Adrenal gland (tissue), 12 donors: ENCODE results near the gene DNAH6. TPM values are rescaled to one million over a fixed set of nuclear protein-coding genes. Genes with fewer than 3 reads are reported as not detected.

ENCODE experiments used
- DNase-seq, 7 donors: peaks; one replicate each; pipeline ENCODE4 v3.0.0-alpha.2; 2019 to 2020
- H3K27ac ChIP-seq, 5 donors: fragments of 200-600 bp; sonication (generic) in 4 of 5; 1 replicate in 3 of 5; 2 replicates in 2 of 5; pipeline versions ENCODE4 v1.5.1 to v1.8.0; 2016 to 2020; ENCODE audit warnings: mild to moderate bottlenecking in 1 of 5
- H3K27me3 ChIP-seq: fragments of 200-600 bp; 2 replicates; pipeline ENCODE4 v1.8.0; 2021
- H3K36me3 ChIP-seq, 2 donors: fragments of 200-600 bp; replicated peaks in 1 of 2; 1 replicate in 1 of 2; 2 replicates in 1 of 2; pipeline versions ENCODE4 v1.5.1 to v1.8.0; 2018 to 2022
- H3K4me1 ChIP-seq, 2 donors: fragments of 200-600 bp; replicated peaks in 1 of 2; 1 replicate in 1 of 2; 2 replicates in 1 of 2; pipeline versions ENCODE4 v1.5.1 to v1.8.0; 2018 to 2021
- H3K4me3 ChIP-seq, 4 donors: fragments of 200-600 bp; sonication (generic) in 3 of 4; one replicate each; pipeline ENCODE4 v1.5.1; 2016 to 2018
- H3K9me3 ChIP-seq, 3 donors: fragments of 200-600 bp; sonication (generic) in 1 of 3; replicated peaks in 1 of 3; 1 replicate in 2 of 3; 2 replicates in 1 of 3; pipeline versions ENCODE4 v1.5.1 to v1.8.0; 2016 to 2021
- POLR2A ChIP-seq, 2 donors: fragments of 450-650 bp; IDR thresholded peaks; one replicate each; pipeline ENCODE4 v1.6.1; 2017; ENCODE audit warnings: antibody characterized with exemption in 2 of 2, mild to moderate bottlenecking in 2 of 2, moderate library complexity in 1 of 2
- WGBS, 4 donors: extraction: QIAGEN DNeasy Blood & Tissue Kit in 2 of 4; methylation state at CpG; one replicate each; pipeline versions ENCODE4 v1.1.5 to v1.1.7; 2013 to 2017; 5-methylcytosine and 5-hydroxymethylcytosine counted together
- intact Hi-C, 2 donors: fragments of 100-400 bp; cut with DNase I; formaldehyde crosslinking; loops; one replicate each; pipeline versions ENCODE4 v1.14.1 to v1.15.0; 2022 to 2023
- polyA plus RNA-seq, 3 donors: library from polyadenylated mRNA; stranded (reverse); fragments of 200-250 nt in 2 of 3; fragments of 350-450 nt in 1 of 3; fragmentation: Illumina TruSeq in 1 of 3; extraction: RNeasy Lipid Tissue Mini Kit (QIAGEN cat#74804) in 1 of 3; gene quantifications; one replicate each; pipeline ENCODE4 v1.2.3, GENCODE V29; 2013 to 2014
- total RNA-seq, 9 donors: library from RNA; depleted of rRNA in 4 of 9; stranded (reverse); fragments of >200 nt in 4 of 9; fragments of 120-200 nt in 1 of 9; fragmentation: NEBNext Ultra II Directional in 1 of 9; extraction: Animal tissue kit (Norgen Biotek cat#: 25700) in 1 of 9; gene quantifications; one replicate each; pipeline versions ENCODE4 v1.1.0 to v1.2.4, GENCODE V29; 2013 to 2023
- TF ChIP-seq, protein P1 (sequence below), 6 experiments: fragments of 450-650 bp in 4 of 6; fragments of 200-600 bp in 2 of 6; sonication (generic) in 1 of 6; IDR thresholded peaks; 1 replicate in 5 of 6; 2 replicates in 1 of 6; pipeline versions ENCODE4 v1.5.1 to v1.8.0; 2016 to 2021; ENCODE audit warnings: antibody characterized with exemption in 6 of 6, mild to moderate bottlenecking in 2 of 6, moderate library complexity in 1 of 6
- donor health status: healthy with polysubstance abuse.
- donor health status: Bipolar disorder and iron deficiency.
- donor health status: DM: yes; HTN: yes; CAD: no.
- donor health status: DM: no; HTN: no; CAD: no.
- donor health status: DM: no; HTN: no; CAD: no.
- donor health status: DM: yes; HTN: yes; CAD: no.

Gene DNAH6
- total and polyA plus RNA-seq, 12 donors: 0.06 to 0.74 (median 0.28) TPM

GRCh38 chr2:84731185-84731584, 214.9 kb downstream of the DNAH6 start:
- Histone ChIP-seq H3K9me3 (no peaks in the 10 kb centered on the region), H3K36me3 (no peaks in the 10 kb centered on the region), H3K27ac (no peak overlapping the region), H3K4me3 (no peak overlapping the region), H3K4me1 (no peaks in the 10 kb centered on the region), H3K27me3 (no peaks in the 10 kb centered on the region)
- 71 to 93% (median 75%) methylated on average over 2 to 3 of the region's 3 CpGs for WGBS, 4 donors
- no peak for DNase-seq
- TF ChIP-seq POLR2A (IDR thresholded peaks at IDR 0.05): no peak
- TF ChIP-seq, protein P1, sequence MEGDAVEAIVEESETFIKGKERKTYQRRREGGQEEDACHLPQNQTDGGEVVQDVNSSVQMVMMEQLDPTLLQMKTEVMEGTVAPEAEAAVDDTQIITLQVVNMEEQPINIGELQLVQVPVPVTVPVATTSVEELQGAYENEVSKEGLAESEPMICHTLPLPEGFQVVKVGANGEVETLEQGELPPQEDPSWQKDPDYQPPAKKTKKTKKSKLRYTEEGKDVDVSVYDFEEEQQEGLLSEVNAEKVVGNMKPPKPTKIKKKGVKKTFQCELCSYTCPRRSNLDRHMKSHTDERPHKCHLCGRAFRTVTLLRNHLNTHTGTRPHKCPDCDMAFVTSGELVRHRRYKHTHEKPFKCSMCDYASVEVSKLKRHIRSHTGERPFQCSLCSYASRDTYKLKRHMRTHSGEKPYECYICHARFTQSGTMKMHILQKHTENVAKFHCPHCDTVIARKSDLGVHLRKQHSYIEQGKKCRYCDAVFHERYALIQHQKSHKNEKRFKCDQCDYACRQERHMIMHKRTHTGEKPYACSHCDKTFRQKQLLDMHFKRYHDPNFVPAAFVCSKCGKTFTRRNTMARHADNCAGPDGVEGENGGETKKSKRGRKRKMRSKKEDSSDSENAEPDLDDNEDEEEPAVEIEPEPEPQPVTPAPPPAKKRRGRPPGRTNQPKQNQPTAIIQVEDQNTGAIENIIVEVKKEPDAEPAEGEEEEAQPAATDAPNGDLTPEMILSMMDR (IDR thresholded peaks at IDR 0.05): no peak
- intact Hi-C loops: no loop called here

DNA sequence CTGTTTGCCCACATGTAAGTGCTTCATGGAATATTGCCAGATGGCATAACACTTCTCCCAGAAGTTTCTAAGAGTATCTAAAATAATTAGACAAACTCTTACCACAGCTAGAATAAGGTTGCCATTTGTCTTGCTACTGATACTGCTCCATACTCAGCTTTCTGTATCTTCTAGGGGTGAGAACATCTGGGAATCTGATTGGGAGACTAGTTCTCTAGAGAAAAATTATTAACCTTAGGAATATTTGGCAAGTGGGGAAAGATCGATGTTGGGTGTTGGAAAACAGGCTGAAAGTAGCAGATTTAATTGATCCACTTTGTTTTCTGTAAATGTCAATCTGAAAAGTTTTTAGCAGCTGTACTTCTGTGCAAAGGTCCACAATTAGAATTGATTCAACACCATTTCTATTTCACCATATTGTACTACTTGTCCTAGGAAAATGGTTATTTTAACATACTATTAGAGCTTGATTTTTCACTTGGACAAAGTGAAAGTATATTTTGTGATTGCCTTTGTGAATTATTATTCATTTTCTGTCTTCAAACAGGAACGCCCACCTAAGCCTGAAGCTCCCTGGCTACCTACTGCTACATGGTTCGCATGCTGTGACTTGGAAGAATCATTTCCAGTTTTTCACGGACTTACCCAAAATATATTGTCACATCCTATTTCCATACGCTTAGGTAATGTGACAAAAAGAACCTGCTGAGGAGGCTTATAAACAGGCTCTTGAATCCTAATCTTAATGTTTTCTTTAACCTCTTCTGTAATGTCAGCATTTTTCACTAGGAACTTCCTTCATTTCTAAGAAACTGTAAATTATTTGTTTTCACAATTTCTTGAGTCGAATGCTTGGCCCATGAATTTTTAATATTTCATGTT, 216.8 kb downstream of the DNAH6 start:
- WGBS, 4 donors: 64 to 76% (median 66%) methylated on average over 6 of the region's 6 CpGs
- Histone ChIP-seq H3K27me3 (no peaks in the 10 kb centered on the region), H3K27ac (no peak overlapping the region), H3K4me1 (no peaks in the 10 kb centered on the region), H3K9me3 (no peaks in the 10 kb centered on the region), H3K4me3 (no peak overlapping the region), H3K36me3 (no peaks in the 10 kb centered on the region)
- DNase-seq: no peak
- TF ChIP-seq POLR2A (IDR thresholded peaks at IDR 0.05): no peak
- TF ChIP-seq, protein P1 (IDR thresholded peaks at IDR 0.05): no peak
- intact Hi-C loops: no loop called here

DNA sequence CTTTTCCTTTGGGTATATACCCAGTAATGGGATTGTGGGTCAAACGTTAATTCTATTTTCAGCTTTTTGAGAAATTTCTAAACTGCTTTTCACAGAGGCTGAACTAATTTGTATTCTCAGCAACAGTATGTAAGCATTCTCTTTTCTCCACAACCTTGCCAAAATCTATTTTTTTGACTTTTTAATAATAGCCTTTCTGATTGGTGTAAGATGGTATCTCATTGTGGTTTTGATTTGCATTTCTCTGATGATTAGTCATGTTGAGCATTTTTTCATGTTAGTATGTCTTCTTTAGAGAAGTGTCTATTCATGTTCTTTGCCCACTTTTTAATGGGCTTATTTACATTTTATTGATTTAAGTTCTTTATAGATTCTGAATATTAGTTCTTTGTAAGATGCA, 219.1 kb downstream of the DNAH6 start:
- no peak overlapping the region for H3K27ac ChIP-seq
- intact Hi-C loops: no loop called here
- 60 to 89% (median 74%) methylated on average over 1 of the region's 1 CpG for WGBS, 4 donors
- H3K36me3 ChIP-seq: no peaks in the 10 kb centered on the region
- H3K4me3 ChIP-seq: no peak overlapping the region
- TF ChIP-seq, protein P1 (IDR thresholded peaks at IDR 0.05): no peak
- TF ChIP-seq POLR2A (IDR thresholded peaks at IDR 0.05): no peak
- H3K9me3 ChIP-seq: no peaks in the 10 kb centered on the region
- no peaks in the 10 kb centered on the region for H3K27me3 ChIP-seq
- no peaks in the 10 kb centered on the region for H3K4me1 ChIP-seq
- DNase-seq: no peak

DNA sequence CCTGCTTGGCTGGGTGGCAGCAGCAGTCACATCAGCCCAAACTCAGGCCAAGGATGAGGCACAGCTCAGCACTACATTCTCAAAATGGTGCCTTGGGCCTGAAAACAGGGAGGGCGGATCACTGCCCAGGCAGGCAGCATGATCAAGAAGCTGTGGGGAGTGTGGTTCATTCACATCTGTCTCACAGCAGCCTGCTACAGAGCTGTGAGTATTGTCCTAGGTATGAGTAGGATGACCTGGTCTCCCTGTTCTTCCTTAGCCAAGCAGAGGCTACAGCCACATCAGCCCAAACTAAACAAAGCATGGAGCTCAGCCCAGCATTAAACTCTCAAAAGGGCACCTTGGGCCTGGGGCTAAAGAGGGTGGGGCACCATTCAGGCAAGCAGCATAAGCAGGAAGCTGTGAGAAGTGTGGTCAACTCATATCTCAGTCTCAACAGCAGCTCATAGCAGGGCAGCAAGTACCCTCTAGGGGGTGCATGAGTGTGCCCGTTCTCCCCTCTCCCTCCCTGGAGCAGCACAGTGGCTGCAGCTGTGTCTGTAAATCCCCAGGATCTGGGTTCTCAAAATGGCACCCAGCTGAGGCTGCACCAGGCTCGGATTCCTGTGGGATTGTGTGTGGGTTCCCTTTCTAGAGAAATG, 225.0 kb downstream of the DNAH6 start:
- DNase-seq: no peak
- WGBS, 4 donors: 43 to 60% (median 53%) methylated on average over 2 to 3 of the region's 3 CpGs
- Histone ChIP-seq H3K27ac (no peak overlapping the region), H3K9me3 (no peaks in the 10 kb centered on the region), H3K4me3 (no peak overlapping the region), H3K36me3 (no peaks in the 10 kb centered on the region), H3K4me1 (no peaks in the 10 kb centered on the region), H3K27me3 (no peaks in the 10 kb centered on the region)
- TF ChIP-seq, protein P1 (IDR thresholded peaks at IDR 0.05): no peak
- no peak for TF ChIP-seq POLR2A (IDR thresholded peaks at IDR 0.05)
- intact Hi-C loops: no loop called here
